Psoas muscle (tissue), 8 donors: Measurements from ENCODE around the gene KIAA1671. TPM values are rescaled to one million over a fixed set of nuclear protein-coding genes. Genes with fewer than 3 reads are reported as not detected.
A peak's percentile ranks its signal among the peaks of the same experiment; 100 is the strongest.

Source experiments
- ATAC-seq, 4 donors: fragments of 200-7000 bp; cut with Tn5 transposase; one replicate each; pipeline ENCODE4 v1.9.1; 2020; ENCODE audit warnings: moderate library complexity in 3 of 4, mild to moderate bottlenecking in 2 of 4
- DNase-seq, 2 donors: peaks; one replicate each; pipeline ENCODE4 v3.0.0-alpha.2; 2020
- H3K27ac ChIP-seq: fragments of 200-600 bp; one replicate; pipeline ENCODE4 v1.8.0; 2022
- H3K27me3 ChIP-seq, 3 donors: fragments of 200-600 bp in 1 of 3; one replicate each; pipeline versions ENCODE4 v1.6.1 to v1.8.0; 2013 to 2022; ENCODE audit warnings: low read length in 2 of 3, mild to moderate bottlenecking in 2 of 3, moderate library complexity in 1 of 3; ENCODE audit not compliant: insufficient read depth in 3 of 3
- H3K36me3 ChIP-seq, 2 donors: fragments of 200-600 bp in 1 of 2; one replicate each; pipeline versions ENCODE4 v1.6.1 to v1.8.0; 2013 to 2022; ENCODE audit warnings: low read depth in 1 of 2, mild to moderate bottlenecking in 1 of 2, moderate library complexity in 1 of 2; ENCODE audit not compliant: insufficient read depth in 1 of 2
- H3K4me1 ChIP-seq: fragments of 200-600 bp; one replicate; pipeline ENCODE4 v1.8.0; 2022
- H3K4me3 ChIP-seq: fragments of 200-600 bp; one replicate; pipeline ENCODE4 v1.8.0; 2022; ENCODE audit warnings: mild to moderate bottlenecking
- H3K9me3 ChIP-seq: fragments of 200-600 bp; one replicate; pipeline ENCODE4 v1.8.0; 2022
- WGBS, 3 donors: extraction: QIAGEN DNeasy Blood & Tissue Kit; methylation state at CpG; one replicate each; pipeline versions ENCODE4 v1.1.6 to v1.1.7; 2013; 5-methylcytosine and 5-hydroxymethylcytosine counted together
- intact Hi-C, 2 donors: fragments of 100-400 bp; cut with DNase I; formaldehyde crosslinking; loops; one replicate each; pipeline versions ENCODE4 v1.11.0 to v1.14.2; 2022
- polyA plus RNA-seq, 3 donors: library from polyadenylated mRNA; stranded (reverse); fragments of 200-250 nt; gene quantifications; one replicate each; pipeline ENCODE4 v1.2.3, GENCODE V29; 2013
- total RNA-seq, 4 donors: library from RNA; stranded (reverse); fragmentation: NEBNext Ultra II Directional in 2 of 4; extraction: Animal tissue kit (Norgen Biotek cat#: 25700) in 2 of 4; gene quantifications; one replicate each; pipeline versions ENCODE4 v1.2.1 to v1.2.4, GENCODE V29; 2021 to 2023
- TF ChIP-seq, protein P1 (sequence below): fragments of 200-600 bp; IDR thresholded peaks from one replicate; pipeline ENCODE4 v1.8.0; 2022; ENCODE audit warnings: antibody characterized with exemption
- donor health status: healthy with polysubstance abuse.
- donor health status: DM: no; HTN: no; CAD: no; lungs with moderate emphysema.
- donor health status: Bipolar disorder and iron deficiency.
- donor health status: healthy.
- donor health status: DM: yes; HTN: yes; CAD: no.
- donor health status: DM: no; HTN: no; CAD: no.
- donor health status: DM: no; HTN: no; CAD: no.
- donor health status: DM: yes; HTN: yes; CAD: no.

KIAA1671 gene
- total and polyA plus RNA-seq, 7 donors = 1.9 to 56.9 (median 15.8) TPM

DNA sequence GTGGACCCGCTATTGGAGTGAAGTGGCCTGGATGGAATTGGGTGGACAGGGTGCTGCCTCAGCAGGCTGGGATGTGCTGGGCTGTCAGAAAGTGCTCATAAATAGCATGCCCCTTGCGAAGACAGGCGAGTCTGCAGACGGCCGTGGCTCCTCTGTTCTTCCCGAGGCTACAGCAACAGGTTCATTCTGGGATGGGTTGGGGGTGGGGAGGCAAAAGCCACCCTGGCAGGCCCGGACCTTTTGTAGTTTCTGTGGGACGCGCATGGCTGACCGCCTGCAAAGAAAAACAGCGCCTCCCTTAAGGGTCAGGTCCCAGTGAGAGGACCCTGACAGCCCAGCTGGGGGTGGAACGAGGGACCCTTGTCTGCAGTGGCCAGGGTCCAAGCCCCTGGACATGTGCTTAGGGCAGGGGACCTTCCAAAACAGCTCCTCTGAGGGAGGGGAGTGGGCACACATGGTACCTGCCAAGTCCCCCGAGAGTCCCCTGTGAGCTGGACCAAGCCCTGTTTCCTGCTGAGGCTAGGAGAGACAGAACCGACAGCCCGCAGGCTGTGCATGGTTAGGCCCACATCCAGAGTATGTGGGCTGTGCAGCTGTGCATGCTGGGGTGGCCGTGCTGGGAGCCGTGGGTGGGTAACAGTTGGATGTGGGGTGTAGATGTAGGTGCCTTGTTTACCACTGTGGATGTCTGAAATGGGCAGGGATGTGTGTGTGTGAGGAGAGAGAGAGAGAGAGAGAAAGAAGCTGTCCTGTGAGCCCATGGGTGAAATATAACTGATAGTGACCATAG is 247.4 kb downstream of the KIAA1671 start, which contains the start of gene CRYBB3:
Gene CRYBB3, plus strand, starts transcription at position 128 of the 790 bp plus-strand sequence. CDS start 1,539 bp downstream, outside the sequence.
- H3K9me3 ChIP-seq = no peaks in the 10 kb centered on the region
- H3K4me1 ChIP-seq = no peaks in the 10 kb centered on the region
- intact Hi-C loops = no loop called here
- peaks cover 2 to 43% of the 10 kb centered on the region in 2 donors for H3K36me3 ChIP-seq
- no peak within 1 kb of the TSS for H3K27ac ChIP-seq
- ATAC-seq = no peak
- no peak within 1 kb of the TSS for H3K4me3 ChIP-seq
- no peak for DNase-seq
- WGBS, 3 donors = 63 to 67% (median 66%) methylated on average over 17 of the region's 17 CpGs
- H3K27me3 ChIP-seq = no peaks in the 10 kb centered on the region
- TF ChIP-seq, protein P1, sequence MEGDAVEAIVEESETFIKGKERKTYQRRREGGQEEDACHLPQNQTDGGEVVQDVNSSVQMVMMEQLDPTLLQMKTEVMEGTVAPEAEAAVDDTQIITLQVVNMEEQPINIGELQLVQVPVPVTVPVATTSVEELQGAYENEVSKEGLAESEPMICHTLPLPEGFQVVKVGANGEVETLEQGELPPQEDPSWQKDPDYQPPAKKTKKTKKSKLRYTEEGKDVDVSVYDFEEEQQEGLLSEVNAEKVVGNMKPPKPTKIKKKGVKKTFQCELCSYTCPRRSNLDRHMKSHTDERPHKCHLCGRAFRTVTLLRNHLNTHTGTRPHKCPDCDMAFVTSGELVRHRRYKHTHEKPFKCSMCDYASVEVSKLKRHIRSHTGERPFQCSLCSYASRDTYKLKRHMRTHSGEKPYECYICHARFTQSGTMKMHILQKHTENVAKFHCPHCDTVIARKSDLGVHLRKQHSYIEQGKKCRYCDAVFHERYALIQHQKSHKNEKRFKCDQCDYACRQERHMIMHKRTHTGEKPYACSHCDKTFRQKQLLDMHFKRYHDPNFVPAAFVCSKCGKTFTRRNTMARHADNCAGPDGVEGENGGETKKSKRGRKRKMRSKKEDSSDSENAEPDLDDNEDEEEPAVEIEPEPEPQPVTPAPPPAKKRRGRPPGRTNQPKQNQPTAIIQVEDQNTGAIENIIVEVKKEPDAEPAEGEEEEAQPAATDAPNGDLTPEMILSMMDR = no peak

DNA sequence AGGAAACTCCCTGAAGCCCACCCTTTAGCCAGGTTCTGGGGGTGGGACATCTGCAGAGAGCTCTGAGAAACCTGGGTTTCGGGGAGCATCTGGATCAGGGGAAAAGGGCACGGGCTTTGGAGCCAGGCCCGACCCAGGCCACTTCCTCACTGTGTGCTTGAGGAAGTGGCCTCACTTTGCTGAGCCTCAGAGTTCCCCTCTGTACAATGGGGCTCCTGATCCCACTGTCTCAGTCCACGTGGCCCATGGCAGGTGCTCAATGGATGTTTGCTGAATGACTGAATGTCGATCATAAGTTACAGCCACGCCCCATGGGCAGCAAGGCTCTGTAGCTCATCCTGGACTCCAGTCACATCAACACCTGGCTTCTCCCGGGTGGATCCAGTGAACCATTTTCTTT is 248.5 kb downstream of the KIAA1671 start:
- Histone ChIP-seq H3K9me3 (no peaks in the 10 kb centered on the region), H3K4me1 (no peaks in the 10 kb centered on the region), H3K4me3 (no peak overlapping the region), H3K27me3 (no peaks in the 10 kb centered on the region), H3K27ac (no peak overlapping the region), H3K36me3 (peaks cover 0 to 34% of the 10 kb centered on the region in 2 donors)
- ATAC-seq (no peak), DNase-seq (no peak)
- 79 to 80% (median 80%) methylated on average over 6 to 7 of the region's 7 CpGs for WGBS, 3 donors
- TF ChIP-seq, protein P1 = no peak
- intact Hi-C loops = no loop called here

DNA sequence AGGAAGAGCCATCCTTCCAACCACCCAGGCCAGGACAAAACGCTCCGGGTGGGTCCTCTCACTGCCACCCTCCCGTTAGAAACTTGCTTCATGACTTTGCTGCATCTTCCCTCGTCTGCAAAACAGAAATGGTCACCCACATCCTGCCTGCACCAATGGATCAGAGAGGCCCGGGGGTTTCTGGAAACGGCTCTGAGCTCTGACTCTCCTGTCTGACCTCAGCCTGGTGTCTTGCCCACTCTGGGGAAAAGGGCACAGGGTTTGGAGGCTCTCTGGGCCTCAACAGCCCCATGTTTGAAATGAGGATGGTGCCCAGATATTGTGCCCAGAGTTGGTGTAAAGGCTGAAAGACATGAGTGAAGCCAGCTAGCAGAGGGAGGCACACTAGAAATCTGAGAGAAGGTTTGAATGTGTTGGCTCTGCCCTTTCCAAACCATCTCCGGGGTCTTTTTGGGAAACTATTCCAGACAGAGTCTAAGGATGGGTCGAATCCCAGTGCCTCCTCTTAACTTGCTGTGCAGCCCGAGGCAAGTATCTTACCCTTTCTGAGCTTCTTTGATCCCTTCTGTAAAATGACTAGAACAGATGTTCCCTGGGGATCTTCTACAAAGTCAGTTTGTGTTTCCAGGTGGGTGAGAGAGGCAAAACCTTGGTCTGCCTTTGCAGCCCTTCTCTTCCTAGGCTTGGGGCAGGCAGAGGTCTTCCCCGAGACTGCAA is 249.2 kb downstream of the KIAA1671 start:
- Histone ChIP-seq H3K4me1 (no peaks in the 10 kb centered on the region), H3K27ac (no peak overlapping the region), H3K4me3 (no peak overlapping the region), H3K36me3 (peaks cover 0 to 26% of the 10 kb centered on the region in 2 donors), H3K9me3 (no peaks in the 10 kb centered on the region), H3K27me3 (no peaks in the 10 kb centered on the region)
- TF ChIP-seq, protein P1 = no peak
- 63 to 69% (median 69%) methylated on average over 10 of the region's 10 CpGs for WGBS, 3 donors
- intact Hi-C loops = no loop called here
- DNase-seq (no peak), ATAC-seq (no peak)

DNA sequence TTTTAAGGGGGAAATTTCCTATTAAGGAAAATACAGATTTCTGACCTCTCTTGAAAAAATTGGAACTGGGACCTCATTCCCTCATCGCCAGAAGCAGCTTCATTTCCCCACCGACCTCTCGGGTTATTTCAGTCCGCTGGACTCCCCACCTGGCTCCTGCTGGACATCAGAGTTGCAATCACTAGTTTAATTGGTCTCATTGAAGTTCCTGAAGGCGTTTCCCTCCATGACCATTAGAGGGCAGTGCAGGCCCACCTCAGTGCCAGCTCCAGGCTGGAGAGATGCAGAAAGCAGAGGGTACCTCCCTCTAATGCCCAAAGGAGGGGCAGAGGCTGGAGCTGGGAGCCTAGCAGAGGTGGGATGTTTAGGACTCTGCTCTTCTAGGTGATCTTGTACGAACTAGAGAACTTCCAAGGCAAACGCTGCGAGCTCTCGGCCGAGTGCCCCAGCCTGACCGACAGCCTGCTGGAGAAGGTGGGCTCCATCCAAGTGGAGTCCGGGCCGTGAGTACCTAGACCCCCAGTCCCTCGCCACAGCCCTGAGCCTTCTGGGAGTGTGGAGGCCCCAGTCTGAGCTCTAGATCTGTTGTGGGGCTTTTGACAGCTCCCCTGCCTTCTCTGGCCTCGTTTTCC is 249.9 kb downstream of the KIAA1671 start:
- Histone ChIP-seq H3K27me3 (no peaks in the 10 kb centered on the region), H3K36me3 (peaks cover 0 to 19% of the 10 kb centered on the region in 2 donors), H3K9me3 (no peaks in the 10 kb centered on the region), H3K4me3 (no peak overlapping the region), H3K4me1 (no peaks in the 10 kb centered on the region), H3K27ac (no peak overlapping the region)
- TF ChIP-seq, protein P1 = peak; percentile 80
- ATAC-seq = peak; percentile 65 to 79 (median 72)
- 52 to 56% (median 56%) methylated on average over 15 of the region's 15 CpGs for WGBS, 3 donors
- DNase-seq = peak in 1 of 2 donors; percentile 48
- intact Hi-C loops = no loop called here
